ENCODE data around the gene PPP1R9B.

- no peak for TF ChIP-seq CTCF (conservative IDR thresholded peaks at IDR 0.05)
- TF ChIP-seq ZFX (IDR thresholded peaks at IDR 0.05): no peak
Measured at GRCh38 chr17:50149091-50149416, 1.4 kb downstream of the PPP1R9B start.

Measured in C4-2B (cell line).